HG03442 (cell line): ENCODE data around the gene BRPF1.

ENCODE experiments used
- ATAC-seq: cut with Tn5 transposase; IDR thresholded peaks from one replicate; pipeline ENCODE4 v1.9.1; 2021; ENCODE audit warnings: mild to moderate bottlenecking, moderate library complexity; ENCODE audit not compliant: unreplicated experiment

Gene BRPF1

GRCh38 chr3:9729419-9729818 is 2.1 kb upstream of the BRPF1 start:
- no peak for ATAC-seq

DNA sequence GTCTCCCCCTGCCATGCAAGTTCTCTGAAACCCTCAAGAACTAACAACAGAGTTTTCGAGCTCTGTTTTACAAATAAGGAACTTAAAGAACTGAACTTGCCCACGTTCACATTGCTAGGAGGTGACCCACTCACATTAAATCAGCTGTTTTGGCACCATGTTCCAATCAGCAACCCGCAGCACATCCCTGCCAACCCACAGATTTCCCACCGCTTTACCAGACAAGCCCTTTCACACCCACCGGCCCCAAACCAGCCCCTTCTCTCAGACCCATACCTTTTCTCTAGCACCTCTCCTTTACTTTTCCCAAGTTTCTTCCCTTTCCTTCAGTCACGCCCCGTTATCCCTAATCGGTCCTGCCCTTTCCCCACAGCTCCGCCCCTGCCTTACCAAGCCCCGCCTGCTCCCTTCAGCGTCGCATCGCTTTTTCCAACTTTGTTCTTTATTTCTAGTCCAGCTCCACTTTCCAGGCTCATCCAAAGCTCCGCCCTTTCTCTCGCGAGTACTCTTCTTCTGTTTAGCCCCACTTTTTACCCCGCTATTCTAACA is 804 bp upstream of the BRPF1 start:
- peak; percentile 25 for ATAC-seq

DNA sequence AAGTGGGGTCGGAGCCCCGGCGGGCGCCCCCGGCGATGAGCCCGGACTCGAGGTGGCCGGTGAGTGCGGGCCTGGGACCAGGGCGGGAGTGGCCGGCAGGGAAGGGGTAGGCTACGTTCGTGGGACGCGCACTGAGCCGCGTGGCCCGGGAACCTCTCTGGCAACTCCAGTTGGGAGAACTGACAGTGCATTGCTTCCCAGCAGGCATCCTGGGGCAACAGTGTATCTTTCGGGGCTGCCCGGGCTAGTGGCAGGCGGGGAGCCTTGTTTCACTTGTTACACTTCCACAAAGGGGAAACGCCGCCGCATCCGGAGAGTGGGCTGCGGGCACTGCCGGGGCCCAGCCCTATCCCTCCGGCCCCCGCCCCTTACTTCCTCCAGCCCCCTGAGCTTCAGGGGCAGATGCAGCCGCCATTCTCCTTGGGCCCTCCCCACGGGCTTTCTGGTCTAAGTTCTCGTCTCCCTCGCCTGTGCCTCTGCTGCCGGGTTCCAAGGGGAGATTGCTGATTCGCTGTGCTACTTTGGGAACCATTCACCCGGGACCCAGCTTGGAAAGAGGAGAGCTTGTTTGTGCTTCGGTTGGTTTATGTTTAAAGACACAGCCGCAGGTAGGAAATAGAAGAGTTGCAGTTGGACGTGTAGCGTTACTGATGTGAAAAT is 675 bp downstream of the BRPF1 start:
- peak; percentile 13 for ATAC-seq

DNA sequence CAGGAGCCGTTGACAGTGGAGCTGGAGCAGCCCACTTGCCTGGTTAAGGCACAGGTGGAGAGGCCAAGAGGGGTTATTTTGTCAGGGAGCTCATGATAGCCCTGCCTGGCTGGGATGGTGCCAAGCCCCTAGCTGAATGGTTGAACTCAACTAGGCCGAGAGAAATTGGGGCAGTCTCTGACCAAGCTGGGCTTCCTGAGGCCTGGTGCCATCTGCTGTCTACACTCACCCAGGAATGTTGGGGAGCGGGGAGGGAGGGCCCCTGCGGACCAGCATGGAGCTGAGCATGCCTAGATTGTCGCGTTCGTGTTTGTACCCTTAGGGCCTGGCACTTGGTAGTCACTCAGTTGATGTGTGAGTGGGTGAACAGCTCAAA is 1.2 kb downstream of the BRPF1 start:
- no peak for ATAC-seq

DNA sequence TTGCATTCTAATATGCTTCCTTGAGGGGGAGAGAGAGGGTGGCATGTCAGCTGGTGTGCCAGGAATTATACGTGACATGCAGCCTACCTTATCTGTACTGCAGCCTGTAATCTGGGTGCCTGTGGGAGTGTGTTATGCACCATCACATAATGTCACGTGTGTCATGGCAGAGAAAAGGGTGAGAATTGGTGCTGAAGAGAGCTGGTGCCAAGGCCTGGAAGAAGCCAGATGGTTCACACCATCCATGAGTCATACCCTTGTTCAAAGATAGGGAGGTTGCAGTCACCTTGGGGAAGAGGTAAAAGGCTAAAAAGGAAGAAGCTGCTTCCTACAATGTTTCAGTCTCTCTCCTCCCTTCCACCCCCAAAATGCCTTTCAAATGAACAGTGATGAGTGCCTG is 5.3 kb downstream of the BRPF1 start:
- no peak for ATAC-seq

- ATAC-seq: no peak
These were observed 7.6 kb downstream of the BRPF1 start for GRCh38 chr3:9739181-9739580.

DNA sequence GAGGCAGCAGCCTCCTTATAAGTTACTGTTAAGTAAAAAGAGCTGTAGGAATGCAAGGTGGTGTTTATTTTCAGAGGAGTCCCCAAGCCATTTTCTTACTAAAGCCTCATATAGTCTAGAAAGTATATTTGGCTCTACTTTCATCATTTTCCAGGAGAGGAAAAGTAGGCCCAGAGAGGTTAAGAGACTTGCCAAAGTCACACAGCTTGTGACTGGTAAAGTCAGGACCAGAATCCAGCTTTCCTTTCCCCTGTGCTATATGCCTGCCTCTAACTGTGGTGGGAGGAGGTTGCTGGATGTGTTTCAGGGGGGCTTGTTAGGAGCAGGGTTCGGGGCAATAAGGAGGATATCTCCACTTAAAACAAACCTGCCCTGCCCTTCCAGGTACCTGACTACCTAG is 11.0 kb downstream of the BRPF1 start:
- no peak for ATAC-seq

DNA sequence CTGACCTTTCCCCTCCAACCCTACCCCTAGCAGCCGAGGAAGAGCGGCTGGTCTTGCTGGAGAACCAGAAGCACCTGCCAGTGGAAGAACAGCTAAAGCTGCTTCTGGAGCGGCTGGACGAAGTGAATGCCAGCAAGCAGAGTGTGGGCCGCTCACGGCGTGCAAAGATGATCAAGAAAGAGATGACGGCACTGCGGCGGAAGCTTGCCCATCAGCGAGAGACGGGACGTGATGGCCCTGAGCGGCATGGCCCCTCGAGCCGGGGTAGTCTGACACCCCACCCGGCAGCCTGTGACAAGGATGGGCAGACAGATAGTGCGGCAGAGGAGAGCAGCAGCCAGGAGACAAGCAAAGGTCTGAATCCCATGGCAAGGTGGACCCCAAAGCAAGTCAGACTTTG is 12.0 kb downstream of the BRPF1 start:
- ATAC-seq: no peak

- no peak for ATAC-seq
These were observed 12.6 kb downstream of the BRPF1 start for GRCh38 chr3:9744162-9744561.

- no peak for ATAC-seq
These were observed 14.0 kb downstream of the BRPF1 start for GRCh38 chr3:9745521-9745920.

- ATAC-seq: no peak
These were observed 14.8 kb downstream of the BRPF1 start for GRCh38 chr3:9746330-9746729.

- ATAC-seq: peak; percentile 22
These were observed 15.7 kb downstream of the BRPF1 start for GRCh38 chr3:9747267-9747666.

- ATAC-seq: no peak
These were observed 16.5 kb downstream of the BRPF1 start for GRCh38 chr3:9748031-9748430.

GRCh38 chr3:9749296-9749644 is 17.7 kb downstream of the BRPF1 start:
- no peak for ATAC-seq

- ATAC-seq: peak; percentile 86
These were observed 18.4 kb downstream of the BRPF1 start, which contains the start of gene OGG1 for GRCh38 chr3:9749645-9750555. Gene OGG1 (plus strand): TSS chr3:9749952. CDS start chr3:9750287, 335 bp downstream.

GRCh38 chr3:9750556-9751411 is 19.2 kb downstream of the BRPF1 start:
- ATAC-seq: no peak

DNA sequence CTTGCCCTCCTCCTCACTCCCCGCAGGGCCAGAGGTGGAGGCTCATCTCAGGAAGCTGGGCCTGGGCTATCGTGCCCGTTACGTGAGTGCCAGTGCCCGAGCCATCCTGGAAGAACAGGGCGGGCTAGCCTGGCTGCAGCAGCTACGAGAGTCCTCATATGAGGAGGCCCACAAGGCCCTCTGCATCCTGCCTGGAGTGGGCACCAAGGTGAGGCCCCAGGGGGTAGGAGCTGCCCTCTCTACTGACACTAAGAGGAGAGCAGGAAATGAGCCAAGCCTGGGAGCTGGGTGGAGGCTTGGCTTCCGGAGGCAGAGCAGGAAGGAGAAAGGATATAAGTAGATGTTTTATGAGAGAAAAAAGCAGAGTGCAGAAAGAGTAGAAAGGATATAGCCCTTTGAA is 23.1 kb downstream of the BRPF1 start:
- ATAC-seq: no peak

- ATAC-seq: no peak
These were observed 25.9 kb downstream of the BRPF1 start for GRCh38 chr3:9757427-9757826.

GRCh38 chr3:9760779-9761505 is 29.4 kb downstream of the BRPF1 start:
- ATAC-seq: no peak

DNA sequence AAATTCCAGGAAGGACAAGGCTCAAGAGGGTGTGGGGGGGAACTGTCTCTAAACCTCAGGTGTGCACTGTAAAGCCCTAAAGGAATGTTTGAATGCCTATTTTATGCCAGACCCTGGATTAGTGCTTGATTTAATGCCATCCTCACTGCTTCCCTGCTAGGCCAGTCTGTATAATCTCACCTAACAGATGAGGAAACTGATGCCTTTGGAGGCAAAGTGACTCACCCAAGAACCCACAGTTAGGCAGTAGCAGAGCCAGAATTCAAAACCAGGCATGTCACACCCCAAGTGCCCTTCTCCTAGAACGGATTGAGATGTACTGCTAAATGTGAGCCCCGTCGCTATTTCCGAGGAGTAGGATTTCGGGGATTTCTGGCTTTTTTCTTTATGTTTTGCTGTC is 30.4 kb downstream of the BRPF1 start:
- no peak for ATAC-seq
